Right renal pelvis (tissue), 4 donors: ENCODE results near the gene EFCAB3. TPM values are rescaled to one million over a fixed set of nuclear protein-coding genes. Genes with fewer than 3 reads are reported as not detected.
A peak's percentile ranks its signal among the peaks of the same experiment; 100 is the strongest.
"Not testable (repeated sequence)": the region's sequence is repeated elsewhere in the genome, so short reads cannot be mapped to it uniquely, and the experiment has no call there.

Source experiments
- DNase-seq, 4 donors: peaks; one replicate each; pipeline ENCODE4 v3.0.0-alpha.2; 2013; ENCODE audit warnings: low read depth in 4 of 4, low spot score in 3 of 4, missing footprints in 1 of 4
- polyA plus RNA-seq, 4 donors: library from polyadenylated mRNA; unstranded; fragments of 120-200 nt; gene quantifications; one replicate each; pipeline ENCODE4 v1.2.1, GENCODE V29; 2013; ENCODE audit not compliant: insufficient read length in 4 of 4

The EFCAB3 gene
- under 1 TPM; 0.16 to 0.25 (median 0.17) TPM for polyA plus RNA-seq

GRCh38 chr17:62380253-62380652 is at the start of gene EFCAB3:
TSS of gene EFCAB3 (plus strand) at chr17:62380553. CDS start at chr17:62382980, 2,427 bp downstream.
- DNase-seq: no peak

GRCh38 chr17:62336527-62336926 is 43.8 kb upstream of the EFCAB3 start:
- no peak for DNase-seq

GRCh38 chr17:62343764-62344270 is 36.5 kb upstream of the EFCAB3 start:
- DNase-seq: no peak

DNA sequence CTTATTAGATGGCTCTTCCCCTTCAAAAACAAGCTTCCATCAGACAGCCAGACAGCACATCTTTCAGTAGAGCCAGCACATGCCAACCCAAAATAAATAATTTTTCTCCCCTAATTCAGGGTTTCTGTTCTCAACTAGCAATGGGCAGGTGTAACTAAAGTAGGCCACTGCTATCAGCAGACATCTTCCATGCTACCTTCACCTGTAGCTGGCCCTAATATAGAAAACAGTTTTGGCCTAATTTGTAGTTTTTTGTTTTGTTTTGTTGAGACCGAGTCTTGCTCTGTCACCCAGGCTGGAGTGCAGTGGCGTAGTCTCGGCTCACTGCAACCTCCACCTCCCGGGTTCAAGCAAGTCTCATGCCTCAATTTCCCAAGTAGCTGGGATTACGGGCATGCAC is 29.2 kb upstream of the EFCAB3 start:
- DNase-seq: no peak

DNA sequence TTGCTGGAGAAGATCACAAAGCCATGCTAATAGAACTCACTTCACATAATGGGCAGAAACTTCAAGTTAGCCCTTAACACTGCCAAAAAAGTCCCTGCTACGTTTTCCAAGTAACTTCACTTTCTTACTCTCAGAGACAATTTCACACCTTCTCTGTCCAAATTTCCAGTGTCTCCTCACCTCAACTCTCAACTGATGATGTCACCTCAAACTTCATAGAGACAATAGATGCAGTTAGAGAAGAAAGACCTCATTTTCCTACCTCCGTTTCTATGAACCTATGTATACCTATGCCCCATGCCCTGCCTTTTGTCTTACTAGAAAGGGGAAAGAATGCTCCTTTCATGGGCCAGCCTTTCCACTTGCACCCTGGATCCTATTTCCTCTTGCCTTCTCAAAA is 14.2 kb upstream of the EFCAB3 start:
- DNase-seq: no peak

- DNase-seq: no peak
Observed at GRCh38 chr17:62381561-62381960, 1.2 kb downstream of the EFCAB3 start.

GRCh38 chr17:62388856-62389255 is 8.5 kb downstream of the EFCAB3 start:
- no peak for DNase-seq

DNA sequence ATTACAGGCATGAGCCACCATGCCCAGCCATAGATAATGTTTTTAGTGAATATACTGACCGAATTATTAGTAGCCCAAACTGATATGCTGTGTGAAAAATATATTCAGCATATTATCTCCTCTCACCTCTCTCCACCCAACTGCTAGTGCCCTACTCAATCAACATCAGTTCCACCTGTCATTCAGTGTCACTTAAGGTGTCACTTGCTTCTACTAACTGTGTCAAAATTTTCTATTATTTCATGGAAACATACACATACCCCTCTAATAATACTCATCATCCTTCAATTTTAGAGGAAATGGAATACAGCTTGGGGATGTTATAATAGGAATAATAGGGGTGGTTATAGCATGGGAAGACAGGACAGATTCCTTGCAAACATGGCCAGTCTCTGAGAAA is 12.6 kb downstream of the EFCAB3 start:
- DNase-seq: no peak

GRCh38 chr17:62398891-62399290 is 18.5 kb downstream of the EFCAB3 start:
- DNase-seq: no peak

- no peak for DNase-seq
Observed at GRCh38 chr17:62405451-62405850, 25.1 kb downstream of the EFCAB3 start.

GRCh38 chr17:62413090-62413489 is 32.7 kb downstream of the EFCAB3 start:
- DNase-seq: not testable (repeated sequence)

DNA sequence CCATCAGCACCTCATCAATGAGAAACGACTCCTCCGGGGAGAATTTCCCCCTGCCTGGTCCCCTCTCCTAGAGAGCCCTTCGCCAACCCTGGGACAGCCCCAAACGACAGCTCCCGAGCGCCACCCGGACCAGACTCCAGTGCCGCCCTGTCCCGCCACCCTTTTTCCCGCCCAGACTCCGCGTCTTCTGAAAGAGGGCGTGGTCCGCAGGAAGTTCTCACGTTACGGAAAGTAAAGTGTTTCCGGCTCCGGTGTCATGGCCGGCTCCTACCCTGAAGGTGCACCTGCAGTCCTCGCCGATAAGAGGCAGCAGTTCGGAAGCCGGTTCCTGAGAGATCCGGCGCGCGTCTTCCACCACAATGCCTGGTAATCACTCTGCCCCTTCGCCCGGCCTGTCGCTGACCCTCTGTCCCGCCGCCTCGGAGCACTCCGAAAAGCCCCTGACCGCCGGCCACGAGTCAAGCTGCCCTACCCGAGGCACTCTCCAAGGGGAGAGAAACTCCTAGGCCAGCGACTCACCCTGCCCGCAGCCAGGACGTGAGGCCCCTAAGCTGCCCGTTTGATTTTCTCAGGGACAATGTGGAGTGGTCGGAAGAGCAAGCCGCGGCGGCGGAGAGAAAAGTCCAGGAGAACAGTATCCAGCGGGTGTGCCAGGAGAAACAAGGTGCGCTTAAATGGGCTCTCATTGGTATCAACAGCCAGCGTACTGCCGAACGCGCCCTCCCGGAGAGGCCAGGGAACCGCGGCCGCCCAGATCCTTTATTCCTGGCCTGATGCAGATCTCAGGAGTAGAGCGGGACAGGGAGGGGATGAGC is 43.5 kb downstream of the EFCAB3 start, which contains the start of gene METTL2A:
Gene METTL2A (plus strand): TSS at position 251 of the 815 bp plus-strand sequence. CDS start 6 bp downstream, at position 257.
- peak; percentile 55 to 76 (median 66) for DNase-seq

DNA sequence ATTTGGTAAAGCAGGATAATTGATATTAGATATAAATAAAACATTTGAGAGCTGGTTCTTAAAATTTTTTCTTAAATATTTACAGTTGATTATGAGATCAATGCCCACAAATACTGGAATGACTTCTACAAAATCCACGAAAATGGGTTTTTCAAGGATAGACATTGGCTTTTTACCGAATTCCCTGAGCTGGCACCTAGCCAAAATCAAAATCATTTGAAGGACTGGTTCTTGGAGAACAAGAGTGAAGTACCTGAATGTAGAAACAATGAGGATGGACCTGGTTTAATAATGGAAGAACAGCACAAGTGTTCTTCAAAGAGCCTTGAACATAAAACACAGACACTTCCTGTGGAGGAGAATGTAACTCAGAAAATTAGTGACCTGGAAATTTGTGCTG is 45.9 kb downstream of the EFCAB3 start:
- DNase-seq: not testable (repeated sequence)

DNA sequence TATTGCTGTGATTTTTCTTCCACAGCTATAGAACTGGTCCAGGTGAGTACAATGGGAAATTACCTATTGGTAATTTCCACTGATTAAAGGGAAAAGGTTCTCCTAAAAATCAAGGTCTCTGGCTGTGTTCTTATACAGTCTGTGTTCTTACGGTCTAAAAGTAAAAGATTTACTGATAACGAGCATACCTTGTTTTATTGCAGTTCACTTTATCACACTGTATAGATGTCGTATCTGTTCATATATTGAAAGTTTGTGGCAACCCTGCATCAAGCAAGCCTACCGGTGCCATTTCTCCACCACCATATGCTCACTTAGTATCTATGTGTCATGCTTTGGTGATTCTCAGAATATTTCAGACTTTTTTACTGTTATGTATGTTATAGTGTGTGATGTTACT is 54.9 kb downstream of the EFCAB3 start:
- DNase-seq: not testable (repeated sequence)

GRCh38 chr17:62441181-62441580 is 60.8 kb downstream of the EFCAB3 start:
- DNase-seq: not testable (repeated sequence)

- no peak for DNase-seq
Observed at GRCh38 chr17:62444063-62444462, 63.7 kb downstream of the EFCAB3 start.

DNA sequence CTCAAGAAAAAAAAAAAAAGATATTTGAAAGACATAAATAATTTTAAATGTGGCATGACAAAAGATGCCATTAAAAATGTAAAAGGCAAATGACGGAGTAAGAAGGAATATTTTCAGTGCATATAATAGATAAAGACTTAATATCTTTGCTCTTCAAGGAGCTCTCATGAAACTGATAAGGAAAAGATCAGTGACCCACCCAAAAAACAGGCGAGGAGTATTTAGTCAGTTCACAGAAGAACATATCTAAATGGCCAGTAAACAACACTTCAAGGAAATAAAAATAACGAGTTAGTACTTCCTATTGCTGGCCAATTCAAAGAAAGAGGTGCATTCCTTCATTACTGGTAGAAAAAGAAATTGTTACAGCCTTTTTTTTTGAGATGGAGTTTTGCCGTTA is 65.4 kb downstream of the EFCAB3 start:
- DNase-seq: not testable (repeated sequence)

DNA sequence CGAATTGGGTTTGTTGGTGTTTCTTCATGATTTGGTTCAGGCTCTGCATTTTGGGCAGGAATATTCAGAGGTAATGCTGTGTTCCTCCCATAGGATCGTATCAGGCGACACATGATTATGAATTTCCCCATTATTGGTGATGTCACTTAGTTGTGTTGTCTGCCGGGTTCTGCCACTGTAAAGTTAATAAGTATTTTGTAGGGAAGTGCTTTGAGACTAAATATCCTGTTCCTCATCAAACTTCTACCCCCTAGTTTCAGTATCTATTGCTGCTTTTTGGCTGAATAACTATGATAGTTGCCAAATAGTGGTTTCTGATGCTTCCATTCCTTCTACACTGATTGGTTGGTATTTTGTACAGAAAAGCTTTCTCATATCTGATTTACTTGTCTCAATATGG is 71.8 kb downstream of the EFCAB3 start:
- DNase-seq: not testable (repeated sequence)

GRCh38 chr17:62453041-62453440 is 72.7 kb downstream of the EFCAB3 start:
- not testable (repeated sequence) for DNase-seq

- DNase-seq: not testable (repeated sequence)
Observed at GRCh38 chr17:62453656-62454055, 73.3 kb downstream of the EFCAB3 start.

DNA sequence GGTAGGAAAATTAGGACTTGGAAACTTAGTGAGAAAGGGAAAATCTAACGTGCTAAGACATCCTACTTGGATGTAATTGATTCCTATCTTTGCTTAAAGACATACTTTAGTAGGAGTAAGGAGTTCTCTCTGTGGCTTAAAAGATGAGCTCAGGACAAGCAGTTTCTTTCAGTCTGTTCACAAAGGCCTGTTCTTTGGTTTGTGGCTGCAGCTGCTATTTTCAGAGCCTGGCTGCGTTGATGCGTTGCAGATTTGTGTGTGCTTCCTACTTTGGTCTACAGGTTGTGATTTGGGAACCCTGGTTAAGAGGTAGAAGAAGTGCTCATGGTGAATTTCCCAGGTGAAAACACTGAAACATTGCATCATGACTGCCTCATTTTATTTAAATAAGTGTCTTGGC is 73.8 kb downstream of the EFCAB3 start:
- DNase-seq: not testable (repeated sequence)

- DNase-seq: no peak
Observed at GRCh38 chr17:62456016-62456415, 75.7 kb downstream of the EFCAB3 start.
